AG10803 (cell line): Measurements from ENCODE around the gene ZNF93.

Experiments used
- DNase-seq: peaks from one replicate; pipeline ENCODE4 v3.0.0; 2010; ENCODE audit warnings: low read depth
- H3K4me3 ChIP-seq: 2 replicates; pipeline ENCODE4 v1.5.1; 2011; ENCODE audit warnings: mild to moderate bottlenecking, low read length, control low read depth
- CTCF ChIP-seq: conservative IDR thresholded peaks from 2 replicates; pipeline ENCODE4 v1.5.1; 2011; ENCODE audit warnings: mild to moderate bottlenecking, low read length, control low read depth, inconsistent platforms

The ZNF93 gene

GRCh38 chr19:19966862-19967261 is 66.1 kb downstream of the ZNF93 start:
- no peak overlapping the region for H3K4me3 ChIP-seq
- DNase-seq: no peak
- no peak for TF ChIP-seq CTCF
